Neural cell (in vitro differentiated cells): ENCODE measurements around the gene SPATA46. TPM values are rescaled to one million over a fixed set of nuclear protein-coding genes. Genes with fewer than 3 reads are reported as not detected.

Source experiments
- H2AFZ ChIP-seq: fragments of 200-600, 300-800 bp; sonication (generic), shearing (Covaris generic); 2 replicates; pipeline ENCODE4 v1.6.0; 2014; ENCODE audit warnings: low read depth, mild to moderate bottlenecking, antibody characterized with exemption, low read length, moderate library complexity
- H3F3A ChIP-seq: fragments of 200-600 bp; shearing (Covaris generic); 2 replicates; pipeline ENCODE4 v1.6.1; 2016; ENCODE audit warnings: mild to moderate bottlenecking, moderate library complexity, mixed read lengths, antibody characterized with exemption, low read length; ENCODE audit not compliant: insufficient read depth, poor library complexity, severe bottlenecking
- H3K27ac ChIP-seq: fragments of 200-600, 300-800 bp; sonication (generic), shearing (Covaris generic); 2 replicates; pipeline ENCODE4 v1.5.1; 2014; ENCODE audit warnings: mild to moderate bottlenecking, low read length, moderate library complexity
- H3K27me3 ChIP-seq: fragments of 300-800, 200-600 bp; sonication (generic), shearing (Covaris generic); 2 replicates; pipeline ENCODE4 v1.6.0; 2014; ENCODE audit warnings: mild to moderate bottlenecking, low read depth, low read length, moderate library complexity; ENCODE audit not compliant: insufficient read depth
- H3K36me3 ChIP-seq: fragments of 300-800, 200-600 bp; sonication (generic), shearing (Covaris generic); 2 replicates; pipeline ENCODE4 v1.5.1; 2014; ENCODE audit warnings: mild to moderate bottlenecking, antibody characterized with exemption, low read length, moderate library complexity; ENCODE audit not compliant: insufficient read depth
- H3K4me2 ChIP-seq: fragments of 300-800, 200-600 bp; sonication (generic), shearing (Covaris generic); 2 replicates; pipeline ENCODE4 v1.6.0; 2014; ENCODE audit warnings: mild to moderate bottlenecking, low read length
- H3K4me3 ChIP-seq: fragments of 300-800, 200-600 bp; sonication (generic), shearing (Covaris generic); 2 replicates; pipeline ENCODE4 v1.5.1; 2014; ENCODE audit warnings: mild to moderate bottlenecking, low read length, moderate library complexity
- H3K79me2 ChIP-seq: fragments of 200-600 bp; shearing (Covaris generic); replicated peaks from 2 replicates; pipeline ENCODE4 v1.6.0; 2014; ENCODE audit warnings: mild to moderate bottlenecking, low read length, moderate library complexity; ENCODE audit not compliant: insufficient read depth
- H3K9ac ChIP-seq: fragments of 300-800, 200-600 bp; sonication (generic), shearing (Covaris generic); 2 replicates; pipeline ENCODE4 v1.6.1; 2016; ENCODE audit warnings: mild to moderate bottlenecking, low read length, mixed read lengths
- H3K9me2 ChIP-seq: fragments of 200-600 bp; shearing (Covaris generic); 2 replicates; pipeline ENCODE4 v1.6.1; 2016; ENCODE audit warnings: mild to moderate bottlenecking, low read length, mixed read lengths; ENCODE audit not compliant: insufficient read depth
- H3K9me3 ChIP-seq: fragments of 200-600, 300-800 bp; sonication (generic), shearing (Covaris generic); 2 replicates; pipeline ENCODE4 v1.6.1; 2016; ENCODE audit warnings: mild to moderate bottlenecking, mixed run types, low read length, moderate library complexity, mixed read lengths
- H4K20me1 ChIP-seq: fragments of 200-600 bp; shearing (Covaris generic); 2 replicates; pipeline ENCODE4 v1.6.1; 2016; ENCODE audit warnings: mild to moderate bottlenecking, mixed run types; ENCODE audit not compliant: insufficient read depth
- CTCF ChIP-seq: fragments of 450-650 bp; IDR thresholded peaks from 2 replicates; pipeline ENCODE4 v1.5.1; 2014; ENCODE audit warnings: antibody characterized with exemption, mild to moderate bottlenecking, moderate library complexity; ENCODE audit not compliant: poor library complexity, severe bottlenecking
- EP300 ChIP-seq: fragments of 450-650 bp; conservative IDR thresholded peaks from 2 replicates; pipeline ENCODE4 v1.6.1; 2014; ENCODE audit warnings: antibody characterized with exemption, mild to moderate bottlenecking, moderate library complexity; ENCODE audit not compliant: poor library complexity, severe bottlenecking
- EZH2 ChIP-seq: fragments of 200-600, 300-800 bp; shearing (Covaris generic), sonication (generic); IDR thresholded peaks from 2 replicates; pipeline ENCODE4 v1.6.1; 2014; ENCODE audit warnings: antibody characterized with exemption, low read length, borderline replicate concordance, mild to moderate bottlenecking; ENCODE audit not compliant: insufficient read depth, poor library complexity, severe bottlenecking
- MXI1 ChIP-seq: fragments of 450-650 bp; conservative IDR thresholded peaks from 2 replicates; pipeline ENCODE4 v1.6.1; 2014; ENCODE audit warnings: antibody characterized with exemption, mild to moderate bottlenecking; ENCODE audit not compliant: poor library complexity, severe bottlenecking
- POLR2AphosphoS5 ChIP-seq: IDR thresholded peaks from 2 replicates; pipeline ENCODE4 v1.6.1; 2012
- RAD21 ChIP-seq: fragments of 450-650 bp; conservative IDR thresholded peaks from 2 replicates; pipeline ENCODE4 v1.6.1; 2014; ENCODE audit warnings: antibody characterized with exemption, mild to moderate bottlenecking, moderate library complexity
- REST ChIP-seq: IDR thresholded peaks from 2 replicates; pipeline ENCODE4 v1.6.1; 2012; ENCODE audit warnings: borderline replicate concordance
- SMC3 ChIP-seq: fragments of 450-650 bp; conservative IDR thresholded peaks from 2 replicates; pipeline ENCODE4 v1.6.1; 2014; ENCODE audit warnings: antibody characterized with exemption, mild to moderate bottlenecking, moderate library complexity; ENCODE audit not compliant: poor library complexity
- TAF1 ChIP-seq: IDR thresholded peaks from 2 replicates; pipeline ENCODE4 v1.6.1; 2012; ENCODE audit warnings: low read depth
- polyA plus RNA-seq: library from polyadenylated mRNA; depleted of rRNA; stranded (reverse); fragments of >200 nt; gene quantifications from 2 replicates; pipeline ENCODE4 v1.2.3, GENCODE V29; 2014

The SPATA46 gene
- polyA plus RNA-seq, 1 donor from 2014 or later: not detected

- no peak for TF ChIP-seq EZH2
- no peak for TF ChIP-seq RAD21
- TF ChIP-seq SMC3: no peak
- TF ChIP-seq MXI1: no peak
- TF ChIP-seq TAF1: no peak
- TF ChIP-seq EP300: no peak
- no peak for TF ChIP-seq REST
- TF ChIP-seq CTCF: no peak
- TF ChIP-seq POLR2AphosphoS5: no peak
- no peak within 1 kb of the TSS for H2AFZ ChIP-seq
- no peaks in the 10 kb centered on the region for H3K9me2 ChIP-seq
- no peaks in the 10 kb centered on the region for H3K27me3 ChIP-seq
- H3K9ac ChIP-seq: no peak within 1 kb of the TSS
- no peaks in the 10 kb centered on the region for H3F3A ChIP-seq
- no peak within 1 kb of the TSS for H3K4me3 ChIP-seq
- H3K4me2 ChIP-seq: no peak within 1 kb of the TSS
- H3K79me2 ChIP-seq: no peaks in the 10 kb centered on the region
- peaks cover 8% of the 10 kb centered on the region for H3K36me3 ChIP-seq
- no peaks in the 10 kb centered on the region for H4K20me1 ChIP-seq
- no peak within 1 kb of the TSS for H3K27ac ChIP-seq
- no peaks in the 10 kb centered on the region for H3K9me3 ChIP-seq
These were observed 4.7 kb upstream of the SPATA46 start, which contains the start of gene C1orf226 for GRCh38 chr1:162381383-162381782. TSS of gene C1orf226 (plus strand) at chr1:162381728. CDS start at chr1:162381902, 174 bp downstream.

GRCh38 chr1:162380061-162380846, 3.6 kb upstream of the SPATA46 start:
- no peaks in the 10 kb centered on the region for H4K20me1 ChIP-seq
- no peak overlapping the region for H3K4me2 ChIP-seq
- H2AFZ ChIP-seq: no peak overlapping the region
- H3K27me3 ChIP-seq: no peaks in the 10 kb centered on the region
- H3K36me3 ChIP-seq: peaks cover 8% of the 10 kb centered on the region
- H3F3A ChIP-seq: no peaks in the 10 kb centered on the region
- no peak overlapping the region for H3K4me3 ChIP-seq
- no peaks in the 10 kb centered on the region for H3K79me2 ChIP-seq
- no peaks in the 10 kb centered on the region for H3K9me3 ChIP-seq
- H3K9ac ChIP-seq: no peak overlapping the region
- H3K27ac ChIP-seq: no peak overlapping the region
- H3K9me2 ChIP-seq: no peaks in the 10 kb centered on the region
- TF ChIP-seq TAF1 (no peak), REST (no peak), SMC3 (no peak)
